HL-60 (cell line): ENCODE measurements around the gene NR3C2.

Source experiments
- GABPA ChIP-seq: IDR thresholded peaks from 2 replicates; pipeline ENCODE4 v1.6.1; 2012; ENCODE audit warnings: low read depth
- POLR2AphosphoS5 ChIP-seq: IDR thresholded peaks from 2 replicates; pipeline ENCODE4 v1.6.1; 2012; ENCODE audit warnings: low read depth
- TF ChIP-seq, protein P1 (sequence below): IDR thresholded peaks from one replicate; pipeline ENCODE4 v1.5.1; 2011; ENCODE audit warnings: low read length, control low read depth, inconsistent platforms; ENCODE audit not compliant: insufficient read depth

DNA sequence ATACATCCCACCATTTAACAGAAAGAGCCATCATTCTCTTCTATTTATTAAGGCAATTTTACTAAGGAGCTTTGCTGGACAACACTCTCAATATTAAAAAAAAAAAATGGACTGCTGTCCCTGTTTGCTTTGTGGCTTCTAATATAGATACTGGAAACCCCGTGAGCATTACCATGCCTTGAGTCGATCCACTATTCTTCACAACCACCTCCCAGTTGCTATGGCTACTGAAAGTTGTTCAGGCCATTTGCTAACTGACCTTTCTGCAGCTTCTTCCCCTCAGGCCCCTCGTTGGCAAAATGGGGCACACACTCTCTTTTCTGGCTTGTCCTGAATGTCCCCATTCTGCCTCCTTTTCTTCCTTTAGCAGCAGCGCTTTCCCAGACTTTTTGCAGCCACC, 340.4 kb downstream of the NR3C2 start:
- TF ChIP-seq, protein P1, sequence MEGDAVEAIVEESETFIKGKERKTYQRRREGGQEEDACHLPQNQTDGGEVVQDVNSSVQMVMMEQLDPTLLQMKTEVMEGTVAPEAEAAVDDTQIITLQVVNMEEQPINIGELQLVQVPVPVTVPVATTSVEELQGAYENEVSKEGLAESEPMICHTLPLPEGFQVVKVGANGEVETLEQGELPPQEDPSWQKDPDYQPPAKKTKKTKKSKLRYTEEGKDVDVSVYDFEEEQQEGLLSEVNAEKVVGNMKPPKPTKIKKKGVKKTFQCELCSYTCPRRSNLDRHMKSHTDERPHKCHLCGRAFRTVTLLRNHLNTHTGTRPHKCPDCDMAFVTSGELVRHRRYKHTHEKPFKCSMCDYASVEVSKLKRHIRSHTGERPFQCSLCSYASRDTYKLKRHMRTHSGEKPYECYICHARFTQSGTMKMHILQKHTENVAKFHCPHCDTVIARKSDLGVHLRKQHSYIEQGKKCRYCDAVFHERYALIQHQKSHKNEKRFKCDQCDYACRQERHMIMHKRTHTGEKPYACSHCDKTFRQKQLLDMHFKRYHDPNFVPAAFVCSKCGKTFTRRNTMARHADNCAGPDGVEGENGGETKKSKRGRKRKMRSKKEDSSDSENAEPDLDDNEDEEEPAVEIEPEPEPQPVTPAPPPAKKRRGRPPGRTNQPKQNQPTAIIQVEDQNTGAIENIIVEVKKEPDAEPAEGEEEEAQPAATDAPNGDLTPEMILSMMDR: no peak
- TF ChIP-seq POLR2AphosphoS5 (no peak), GABPA (no peak)
